Chondrocyte (in vitro differentiated cells): Measurements from ENCODE around the gene HMX3. TPM values are rescaled to one million over a fixed set of nuclear protein-coding genes. Genes with fewer than 3 reads are reported as not detected.
A peak's percentile ranks its signal among the peaks of the same experiment; 100 is the strongest.

Experiments used
- DNase-seq: peaks from one replicate; pipeline ENCODE4 v3.0.0; 2021; ENCODE audit warnings: mixed read lengths, low spot score
- H3K27ac Mint-ChIP-seq: one replicate; pipeline ENCODE4 v1.8.0; 2021; ENCODE audit warnings: mild to moderate bottlenecking, moderate library complexity, mixed read lengths; ENCODE audit not compliant: unreplicated experiment
- H3K27me3 Mint-ChIP-seq: 2 replicates; pipeline ENCODE4 v1.8.0; 2021; ENCODE audit warnings: low read depth, mixed read lengths
- H3K36me3 Mint-ChIP-seq: 2 replicates; pipeline ENCODE4 v1.8.0; 2021; ENCODE audit warnings: low read depth, mixed read lengths
- H3K4me1 Mint-ChIP-seq: 2 replicates; pipeline ENCODE4 v1.8.0; 2021; ENCODE audit warnings: low read depth, mild to moderate bottlenecking, mixed read lengths
- H3K4me3 Mint-ChIP-seq: one replicate; pipeline ENCODE4 v1.8.0; 2021; ENCODE audit warnings: mild to moderate bottlenecking, moderate library complexity, mixed read lengths; ENCODE audit not compliant: unreplicated experiment
- H3K9me3 Mint-ChIP-seq: 2 replicates; pipeline ENCODE4 v1.8.0; 2021; ENCODE audit warnings: low read depth, mixed read lengths
- CTCF ChIP-seq: fragments of 200-600 bp; sonication (generic); IDR thresholded peaks from 2 replicates; pipeline ENCODE4 v1.5.0; 2021; ENCODE audit warnings: antibody characterized with exemption, mild to moderate bottlenecking, moderate library complexity
- total RNA-seq: library from RNA; stranded (reverse); gene quantifications from 3 replicates; pipeline ENCODE4 v1.2.1, GENCODE V29; 2021

Gene HMX3
- total RNA-seq, 1 donor from 2014 or later: not detected

- no peak for TF ChIP-seq CTCF
- H3K9me3 Mint-ChIP-seq: no peaks in the 10 kb centered on the region
- peak overlapping the region; percentile 40 for H3K4me3 Mint-ChIP-seq
- H3K27me3 Mint-ChIP-seq: peaks cover 78% of the 10 kb centered on the region
- H3K27ac Mint-ChIP-seq: no peak overlapping the region
- H3K36me3 Mint-ChIP-seq: peaks cover 7% of the 10 kb centered on the region
- peaks cover 19% of the 10 kb centered on the region for H3K4me1 Mint-ChIP-seq
- DNase-seq: no peak
These were observed 3.9 kb downstream of the HMX3 start for GRCh38 chr10:123139521-123140163.

GRCh38 chr10:123140164-123140982 lies 4.6 kb downstream of the HMX3 start:
- no peak overlapping the region for H3K27ac Mint-ChIP-seq
- peaks cover 7% of the 10 kb centered on the region for H3K36me3 Mint-ChIP-seq
- no peak for DNase-seq
- no peak for TF ChIP-seq CTCF
- peaks cover 82% of the 10 kb centered on the region for H3K27me3 Mint-ChIP-seq
- peaks cover 19% of the 10 kb centered on the region for H3K4me1 Mint-ChIP-seq
- no peak overlapping the region for H3K4me3 Mint-ChIP-seq
- H3K9me3 Mint-ChIP-seq: no peaks in the 10 kb centered on the region

GRCh38 chr10:123140983-123141390 lies 5.2 kb downstream of the HMX3 start:
- peaks cover 19% of the 10 kb centered on the region for H3K4me1 Mint-ChIP-seq

GRCh38 chr10:123141791-123142700 lies 6.3 kb downstream of the HMX3 start:
- Mint-ChIP-seq H3K4me3 (no peak overlapping the region), H3K4me1 (peaks cover 12% of the 10 kb centered on the region), H3K36me3 (peaks cover 7% of the 10 kb centered on the region), H3K27me3 (peaks cover 89% of the 10 kb centered on the region), H3K9me3 (no peaks in the 10 kb centered on the region), H3K27ac (no peak overlapping the region)
- DNase-seq: no peak
- TF ChIP-seq CTCF: no peak

More at GRCh38 chr10:123140983-123141390, 5.2 kb downstream of the HMX3 start:
- peaks cover 9% of the 10 kb centered on the region for H3K36me3 Mint-ChIP-seq
- DNase-seq: no peak
- no peak overlapping the region for H3K4me3 Mint-ChIP-seq
- TF ChIP-seq CTCF: no peak
- H3K27ac Mint-ChIP-seq: no peak overlapping the region
- H3K9me3 Mint-ChIP-seq: no peaks in the 10 kb centered on the region
- peaks cover 88% of the 10 kb centered on the region for H3K27me3 Mint-ChIP-seq

- H3K36me3 Mint-ChIP-seq: peaks cover 7% of the 10 kb centered on the region
- no peak for TF ChIP-seq CTCF
- peaks cover 9% of the 10 kb centered on the region for H3K4me1 Mint-ChIP-seq
- no peak for DNase-seq
- H3K27me3 Mint-ChIP-seq: peaks cover 89% of the 10 kb centered on the region
- no peaks in the 10 kb centered on the region for H3K9me3 Mint-ChIP-seq
- H3K27ac Mint-ChIP-seq: no peak overlapping the region
- H3K4me3 Mint-ChIP-seq: no peak overlapping the region
These were observed 7.0 kb downstream of the HMX3 start for GRCh38 chr10:123142701-123143161.
